Osteoblast (primary cell): Measurements from ENCODE around the gene MFF. TPM values are rescaled to one million over a fixed set of nuclear protein-coding genes. Genes with fewer than 3 reads are reported as not detected.

Source experiments
- DNase-seq: peaks from one replicate; pipeline ENCODE4 v3.0.0; 2011; ENCODE audit warnings: low spot score, mixed read lengths; ENCODE audit not compliant: insufficient read length; ENCODE audit errors: missing footprints
- H2AFZ ChIP-seq: 2 replicates; pipeline ENCODE4 v1.6.0; 2011; ENCODE audit warnings: mild to moderate bottlenecking, low read length
- H3K27ac ChIP-seq: 2 replicates; pipeline ENCODE4 v1.5.1; 2011; ENCODE audit warnings: mild to moderate bottlenecking, low read depth, low read length, moderate library complexity
- H3K27me3 ChIP-seq: 2 replicates; pipeline ENCODE4 v1.6.0; 2012; ENCODE audit warnings: mild to moderate bottlenecking, control low read depth, inconsistent platforms, low read length, moderate library complexity; ENCODE audit not compliant: insufficient read depth
- H3K36me3 ChIP-seq: 2 replicates; pipeline ENCODE4 v1.5.1; 2011; ENCODE audit warnings: mild to moderate bottlenecking, low read length, control low read depth, moderate library complexity; ENCODE audit not compliant: insufficient read depth
- H3K4me1 ChIP-seq: 2 replicates; pipeline ENCODE4 v1.5.1; 2011; ENCODE audit warnings: mild to moderate bottlenecking, low read length, control low read depth, moderate library complexity; ENCODE audit not compliant: insufficient read depth
- H3K4me2 ChIP-seq: 2 replicates; pipeline ENCODE4 v1.6.0; 2011; ENCODE audit warnings: mild to moderate bottlenecking, low read length; ENCODE audit not compliant: insufficient read depth
- H3K4me3 ChIP-seq: fragments of 200-600 bp; sonication (generic); 3 replicates; pipeline ENCODE4 v1.5.1; 2012; ENCODE audit warnings: mild to moderate bottlenecking, low read length, inconsistent platforms; ENCODE audit not compliant: insufficient read depth
- H3K79me2 ChIP-seq: 2 replicates; pipeline ENCODE4 v1.6.0; 2012; ENCODE audit warnings: mild to moderate bottlenecking, low read length, control low read depth, inconsistent platforms; ENCODE audit not compliant: insufficient read depth
- H3K9me3 ChIP-seq: 2 replicates; pipeline ENCODE4 v1.5.1; 2011; ENCODE audit warnings: low read depth, low read length, control low read depth
- H4K20me1 ChIP-seq: 2 replicates; pipeline ENCODE4 v1.6.0; 2012; ENCODE audit warnings: mild to moderate bottlenecking, low read length, control low read depth; ENCODE audit not compliant: insufficient read depth
- total RNA-seq: library from RNA; depleted of rRNA; stranded (reverse); fragments of >200 nt; gene quantifications from 2 replicates; pipeline ENCODE4 v1.2.3, GENCODE V29; 2012
- TF ChIP-seq, protein P1 (sequence below): IDR thresholded peaks from 2 replicates; pipeline ENCODE4 v1.5.1; 2011; ENCODE audit warnings: mild to moderate bottlenecking, low read depth, low read length, moderate library complexity; ENCODE audit errors: extremely low read depth

MFF gene
- total RNA-seq, 1 donor = 101 TPM

DNA sequence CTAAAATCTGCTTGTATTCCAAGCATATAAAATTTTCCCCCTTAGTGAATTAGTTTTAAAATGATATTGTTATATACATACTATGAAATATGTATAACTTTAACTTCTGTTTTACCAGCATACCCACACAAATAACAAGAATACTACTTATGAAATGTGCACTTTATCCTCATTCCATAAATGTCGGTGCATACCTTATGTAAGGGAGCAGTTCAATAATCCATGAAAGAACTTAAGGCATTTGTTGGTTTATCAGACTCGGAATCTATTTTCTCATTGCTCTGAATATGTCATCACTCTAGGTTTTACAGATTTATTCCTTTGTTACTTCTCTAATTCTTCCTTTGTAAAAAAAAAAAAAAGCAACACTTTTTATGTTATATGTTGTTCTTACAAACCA lies 12.5 kb upstream of the MFF start:
- Histone ChIP-seq H3K9me3 (no peaks in the 10 kb centered on the region), H3K4me1 (no peaks in the 10 kb centered on the region), H3K4me3 (no peak overlapping the region), H3K27me3 (no peaks in the 10 kb centered on the region), H3K27ac (no peak overlapping the region), H3K36me3 (no peaks in the 10 kb centered on the region), H3K4me2 (no peak overlapping the region), H3K79me2 (no peaks in the 10 kb centered on the region), H4K20me1 (no peaks in the 10 kb centered on the region), H2AFZ (no peak overlapping the region)
- no peak for DNase-seq
- TF ChIP-seq, protein P1, sequence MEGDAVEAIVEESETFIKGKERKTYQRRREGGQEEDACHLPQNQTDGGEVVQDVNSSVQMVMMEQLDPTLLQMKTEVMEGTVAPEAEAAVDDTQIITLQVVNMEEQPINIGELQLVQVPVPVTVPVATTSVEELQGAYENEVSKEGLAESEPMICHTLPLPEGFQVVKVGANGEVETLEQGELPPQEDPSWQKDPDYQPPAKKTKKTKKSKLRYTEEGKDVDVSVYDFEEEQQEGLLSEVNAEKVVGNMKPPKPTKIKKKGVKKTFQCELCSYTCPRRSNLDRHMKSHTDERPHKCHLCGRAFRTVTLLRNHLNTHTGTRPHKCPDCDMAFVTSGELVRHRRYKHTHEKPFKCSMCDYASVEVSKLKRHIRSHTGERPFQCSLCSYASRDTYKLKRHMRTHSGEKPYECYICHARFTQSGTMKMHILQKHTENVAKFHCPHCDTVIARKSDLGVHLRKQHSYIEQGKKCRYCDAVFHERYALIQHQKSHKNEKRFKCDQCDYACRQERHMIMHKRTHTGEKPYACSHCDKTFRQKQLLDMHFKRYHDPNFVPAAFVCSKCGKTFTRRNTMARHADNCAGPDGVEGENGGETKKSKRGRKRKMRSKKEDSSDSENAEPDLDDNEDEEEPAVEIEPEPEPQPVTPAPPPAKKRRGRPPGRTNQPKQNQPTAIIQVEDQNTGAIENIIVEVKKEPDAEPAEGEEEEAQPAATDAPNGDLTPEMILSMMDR = no peak

DNA sequence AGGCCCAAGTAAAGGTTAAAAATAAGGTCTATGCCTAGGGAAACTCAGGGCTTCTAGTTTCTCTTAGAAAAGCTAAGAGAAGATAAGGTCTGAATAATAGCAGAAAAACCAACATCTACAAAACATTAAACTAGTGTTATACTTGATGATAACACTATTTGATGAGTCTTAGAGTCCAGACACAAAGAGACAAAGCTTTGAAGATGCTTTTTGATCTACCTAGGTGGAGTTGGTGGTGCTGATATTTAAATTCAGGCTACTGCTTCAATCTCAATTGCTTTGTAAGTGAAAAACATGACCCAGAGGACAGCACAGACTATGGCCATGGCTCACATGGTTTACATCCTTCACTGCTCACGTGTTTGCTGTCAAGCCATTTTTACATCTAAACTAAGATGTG lies 11.7 kb upstream of the MFF start:
- H3K4me3 ChIP-seq = no peak overlapping the region
- no peaks in the 10 kb centered on the region for H3K27me3 ChIP-seq
- H3K4me2 ChIP-seq = no peak overlapping the region
- TF ChIP-seq, protein P1 = no peak
- no peak for DNase-seq
- H3K4me1 ChIP-seq = no peaks in the 10 kb centered on the region
- H4K20me1 ChIP-seq = no peaks in the 10 kb centered on the region
- no peak overlapping the region for H2AFZ ChIP-seq
- no peaks in the 10 kb centered on the region for H3K79me2 ChIP-seq
- no peaks in the 10 kb centered on the region for H3K9me3 ChIP-seq
- H3K27ac ChIP-seq = no peak overlapping the region
- H3K36me3 ChIP-seq = no peaks in the 10 kb centered on the region

DNA sequence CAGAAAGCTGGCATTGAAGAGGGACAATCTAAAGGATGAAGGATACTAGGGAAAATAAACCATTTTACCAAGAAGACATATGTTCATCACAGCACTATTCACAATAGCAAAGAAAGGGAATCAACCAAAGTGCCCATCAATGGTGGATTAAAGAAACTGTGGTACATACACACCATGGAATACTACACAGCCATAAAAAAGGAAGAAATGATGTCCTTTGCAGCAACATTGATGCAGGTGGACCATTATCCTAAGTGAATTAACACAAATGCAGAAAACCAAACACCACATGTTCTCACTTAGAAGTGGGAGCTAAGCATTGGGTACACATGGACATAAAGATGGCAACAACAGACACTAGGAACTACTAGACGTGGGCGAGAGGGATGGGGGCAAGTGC lies 7.2 kb upstream of the MFF start:
- H2AFZ ChIP-seq = no peak overlapping the region
- no peaks in the 10 kb centered on the region for H3K36me3 ChIP-seq
- no peaks in the 10 kb centered on the region for H3K27me3 ChIP-seq
- no peaks in the 10 kb centered on the region for H4K20me1 ChIP-seq
- H3K4me1 ChIP-seq = no peaks in the 10 kb centered on the region
- no peaks in the 10 kb centered on the region for H3K79me2 ChIP-seq
- no peak overlapping the region for H3K27ac ChIP-seq
- TF ChIP-seq, protein P1 = no peak
- H3K4me3 ChIP-seq = no peak overlapping the region
- DNase-seq = no peak
- H3K9me3 ChIP-seq = no peaks in the 10 kb centered on the region
- no peak overlapping the region for H3K4me2 ChIP-seq

DNA sequence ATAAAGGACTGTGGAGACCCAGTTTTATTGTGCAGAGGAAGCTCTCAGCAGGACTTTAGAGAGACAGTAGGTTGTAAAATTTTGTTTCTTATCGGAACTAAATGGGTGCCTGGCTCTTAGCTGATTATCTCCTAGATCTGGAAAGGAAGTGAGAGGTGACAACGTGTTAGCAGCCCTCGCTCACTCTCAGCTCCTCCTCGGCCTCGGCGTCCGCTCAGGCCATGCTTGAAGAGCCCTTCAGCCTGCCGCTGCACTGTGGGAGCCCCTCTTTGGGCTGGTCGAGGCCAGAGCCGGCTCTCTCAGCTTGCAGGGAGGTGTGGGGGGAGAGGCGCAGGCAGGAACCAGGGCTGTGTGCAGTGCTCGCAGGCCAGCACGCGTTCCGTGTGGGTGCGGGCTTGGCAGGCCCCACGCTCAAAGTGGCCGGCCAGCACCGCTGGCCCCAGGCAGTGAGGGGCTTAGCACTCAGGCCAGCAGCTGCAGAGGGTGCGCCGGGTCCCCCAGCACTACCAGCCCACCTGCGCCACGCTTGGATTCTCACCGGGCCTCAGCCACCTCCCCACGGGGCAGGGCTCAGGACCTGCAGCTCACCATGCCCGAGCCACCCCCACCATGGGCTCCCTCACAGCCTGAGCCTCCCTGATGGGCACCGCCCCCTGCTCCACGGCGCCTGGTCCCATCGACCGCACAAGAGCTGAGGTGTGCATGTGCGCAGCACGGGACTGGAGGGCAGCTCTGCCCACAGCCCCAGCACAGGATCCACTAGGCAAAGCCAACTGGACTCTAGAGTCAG lies 4.6 kb upstream of the MFF start:
- peaks cover 7% of the 10 kb centered on the region for H3K4me1 ChIP-seq

More for the DNA sequence above, 4.6 kb upstream of the MFF start:
- no peaks in the 10 kb centered on the region for H4K20me1 ChIP-seq
- H3K4me2 ChIP-seq = no peak overlapping the region
- no peaks in the 10 kb centered on the region for H3K9me3 ChIP-seq
- DNase-seq = no peak
- no peak overlapping the region for H2AFZ ChIP-seq
- H3K79me2 ChIP-seq = peaks cover 8% of the 10 kb centered on the region
- TF ChIP-seq, protein P1 = no peak
- no peaks in the 10 kb centered on the region for H3K36me3 ChIP-seq
- H3K4me3 ChIP-seq = no peak overlapping the region
- H3K27ac ChIP-seq = no peak overlapping the region
- H3K27me3 ChIP-seq = no peaks in the 10 kb centered on the region
